HG02852 (cell line): ENCODE results near the gene SLC1A4.

Experiments used
- ATAC-seq: cut with Tn5 transposase; IDR thresholded peaks from one replicate; pipeline ENCODE4 v1.9.1; 2021; ENCODE audit warnings: mild to moderate bottlenecking, moderate library complexity; ENCODE audit not compliant: unreplicated experiment

SLC1A4 gene

GRCh38 chr2:65049010-65049639, 59.9 kb downstream of the SLC1A4 start:
- no peak for ATAC-seq

GRCh38 chr2:65050931-65051330, 61.7 kb downstream of the SLC1A4 start:
- no peak for ATAC-seq

GRCh38 chr2:65053199-65053598, 64.0 kb downstream of the SLC1A4 start:
- ATAC-seq, result peak; percentile 48

- no peak for ATAC-seq
These were observed 65.7 kb downstream of the SLC1A4 start for GRCh38 chr2:65054749-65055421.

- ATAC-seq, result peak; percentile 28
These were observed 66.4 kb downstream of the SLC1A4 start for GRCh38 chr2:65055422-65056214.

- ATAC-seq, result peak; percentile 82
These were observed 67.2 kb downstream of the SLC1A4 start, which contains the start of gene CEP68 for GRCh38 chr2:65056215-65057053. Gene CEP68, plus strand, starts transcription at chr2:65056416. Its CDS starts 13,029 bp downstream, at chr2:65069445.

GRCh38 chr2:65057054-65057375, 67.8 kb downstream of the SLC1A4 start:
- no peak for ATAC-seq

- ATAC-seq, result peak; percentile 25
These were observed 68.3 kb downstream of the SLC1A4 start for GRCh38 chr2:65057391-65058052.

- ATAC-seq, result no peak
These were observed 69.9 kb downstream of the SLC1A4 start for GRCh38 chr2:65059071-65059470.

- no peak for ATAC-seq
These were observed 72.1 kb downstream of the SLC1A4 start for GRCh38 chr2:65061146-65061909.

GRCh38 chr2:65061910-65062339, 72.7 kb downstream of the SLC1A4 start:
- no peak for ATAC-seq

GRCh38 chr2:65062843-65063825, 73.9 kb downstream of the SLC1A4 start:
- ATAC-seq, result no peak

GRCh38 chr2:65064728-65065552, 75.7 kb downstream of the SLC1A4 start:
- peak; percentile 84 for ATAC-seq

- no peak for ATAC-seq
These were observed 78.8 kb downstream of the SLC1A4 start for GRCh38 chr2:65067806-65068553.

- no peak for ATAC-seq
These were observed 80.2 kb downstream of the SLC1A4 start for GRCh38 chr2:65069439-65069824.

GRCh38 chr2:65070172-65070830, 81.1 kb downstream of the SLC1A4 start:
- no peak for ATAC-seq
